Smooth muscle cell (in vitro differentiated cells): ENCODE measurements around the gene OR4P4. TPM values are rescaled to one million over a fixed set of nuclear protein-coding genes. Genes with fewer than 3 reads are reported as not detected.

Experiments
- DNase-seq: peaks from one replicate; lab custom pipeline; 2025; ENCODE audit not compliant: unreplicated experiment; lab: John Stamatoyannopoulos, UW
- H2AFZ ChIP-seq: fragments of 200-600 bp; sonication (generic); 2 replicates; pipeline ENCODE4 v1.6.0; 2016; ENCODE audit warnings: antibody characterized with exemption, low read depth, mild to moderate bottlenecking
- H3F3A ChIP-seq: fragments of 200-600 bp; sonication (generic); 2 replicates; pipeline ENCODE4 v1.6.0; 2017; ENCODE audit warnings: antibody characterized with exemption, low read depth
- H3K27ac ChIP-seq: fragments of 200-600 bp; sonication (generic); 2 replicates; pipeline ENCODE4 v1.5.1; 2016; ENCODE audit warnings: low read depth, mild to moderate bottlenecking
- H3K27me3 ChIP-seq: fragments of 200-600 bp; sonication (generic); 2 replicates; pipeline ENCODE4 v1.6.1; 2016; ENCODE audit warnings: low read depth, mild to moderate bottlenecking
- H3K36me3 ChIP-seq: fragments of 200-600 bp; sonication (generic); 2 replicates; pipeline ENCODE4 v1.5.1; 2016; ENCODE audit warnings: low read depth
- H3K4me1 ChIP-seq: fragments of 200-600 bp; sonication (generic); 2 replicates; pipeline ENCODE4 v1.5.1; 2016; ENCODE audit warnings: low read depth
- H3K4me2 ChIP-seq: fragments of 200-600 bp; sonication (generic); 2 replicates; pipeline ENCODE4 v1.6.0; 2016; ENCODE audit warnings: mild to moderate bottlenecking
- H3K4me3 ChIP-seq: fragments of 200-600 bp; sonication (generic); 2 replicates; pipeline ENCODE4 v1.5.1; 2016; ENCODE audit warnings: mild to moderate bottlenecking
- H3K79me2 ChIP-seq: fragments of 200-600 bp; sonication (generic); 2 replicates; pipeline ENCODE4 v1.6.0; 2016; ENCODE audit warnings: low read depth, mild to moderate bottlenecking
- H3K9ac ChIP-seq: fragments of 200-600 bp; sonication (generic); 2 replicates; pipeline ENCODE4 v1.6.0; 2016; ENCODE audit warnings: low read depth
- H3K9me3 ChIP-seq: fragments of 200-600 bp; sonication (generic); replicated peaks from 2 replicates; pipeline ENCODE4 v1.5.1; 2016; ENCODE audit warnings: low read depth
- H4K20me1 ChIP-seq: fragments of 200-600 bp; sonication (generic); 2 replicates; pipeline ENCODE4 v1.6.0; 2016; ENCODE audit warnings: low read depth
- WGBS: methylation state at CpG from one replicate; pipeline ENCODE4 v1.1.7; 2016; ENCODE audit warnings: low lambda C conversion rate; 5-methylcytosine and 5-hydroxymethylcytosine counted together
- polyA plus RNA-seq: library from polyadenylated mRNA; unstranded; fragments of >200 nt; fragmentation: Nextera tagmentation; extraction: Ambion mirVana; gene quantifications from 2 replicates; pipeline ENCODE4 v1.2.1, GENCODE V29; 2016
- total RNA-seq: library from RNA; depleted of rRNA; stranded (reverse); fragments of >200 nt; gene quantifications from 2 replicates; pipeline ENCODE4 v1.2.3, GENCODE V29; 2014
- TF ChIP-seq, protein P1 (sequence below): fragments of 200-600 bp; sonication (generic); IDR thresholded peaks from 2 replicates; pipeline ENCODE4 v1.5.1; 2017; ENCODE audit warnings: borderline replicate concordance, mild to moderate bottlenecking, antibody characterized with exemption; ENCODE audit not compliant: insufficient read depth, poor library complexity, severe bottlenecking

Gene OR4P4
- total RNA-seq = not detected in 2 replicates
- polyA plus RNA-seq = not detected in 2 replicates

DNA sequence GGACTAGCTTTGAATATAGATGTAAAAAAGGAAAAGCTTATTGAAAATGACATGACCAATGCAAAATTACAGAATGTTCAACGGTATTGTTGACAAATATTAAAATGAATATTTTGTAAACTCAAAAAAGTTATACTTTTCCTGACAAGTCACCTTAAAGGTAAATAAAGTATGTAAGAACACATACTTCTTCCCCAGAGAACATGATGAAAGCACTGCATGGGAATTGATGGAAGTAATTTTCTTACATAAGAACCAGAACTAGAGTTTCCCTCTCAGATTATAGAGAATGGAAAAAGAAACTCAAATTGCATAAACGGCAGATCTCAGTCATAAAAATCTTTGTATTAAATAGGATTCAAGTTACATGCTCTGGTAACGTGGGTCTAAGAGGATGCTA, at the start of gene OR4P4:
OR4P4 (plus strand) TSS at position 301 of the 400 bp plus-strand sequence.
- H3K9me3 ChIP-seq = no peaks in the 10 kb centered on the region
- H3K36me3 ChIP-seq = no peaks in the 10 kb centered on the region
- H3K27me3 ChIP-seq = no peaks in the 10 kb centered on the region
- H3K4me2 ChIP-seq = no peak within 1 kb of the TSS
- H3K9ac ChIP-seq = no peak within 1 kb of the TSS
- no peak within 1 kb of the TSS for H3K4me3 ChIP-seq
- H2AFZ ChIP-seq = no peak within 1 kb of the TSS
- H3F3A ChIP-seq = no peaks in the 10 kb centered on the region
- no peak within 1 kb of the TSS for H3K27ac ChIP-seq
- no peaks in the 10 kb centered on the region for H4K20me1 ChIP-seq
- TF ChIP-seq, protein P1, sequence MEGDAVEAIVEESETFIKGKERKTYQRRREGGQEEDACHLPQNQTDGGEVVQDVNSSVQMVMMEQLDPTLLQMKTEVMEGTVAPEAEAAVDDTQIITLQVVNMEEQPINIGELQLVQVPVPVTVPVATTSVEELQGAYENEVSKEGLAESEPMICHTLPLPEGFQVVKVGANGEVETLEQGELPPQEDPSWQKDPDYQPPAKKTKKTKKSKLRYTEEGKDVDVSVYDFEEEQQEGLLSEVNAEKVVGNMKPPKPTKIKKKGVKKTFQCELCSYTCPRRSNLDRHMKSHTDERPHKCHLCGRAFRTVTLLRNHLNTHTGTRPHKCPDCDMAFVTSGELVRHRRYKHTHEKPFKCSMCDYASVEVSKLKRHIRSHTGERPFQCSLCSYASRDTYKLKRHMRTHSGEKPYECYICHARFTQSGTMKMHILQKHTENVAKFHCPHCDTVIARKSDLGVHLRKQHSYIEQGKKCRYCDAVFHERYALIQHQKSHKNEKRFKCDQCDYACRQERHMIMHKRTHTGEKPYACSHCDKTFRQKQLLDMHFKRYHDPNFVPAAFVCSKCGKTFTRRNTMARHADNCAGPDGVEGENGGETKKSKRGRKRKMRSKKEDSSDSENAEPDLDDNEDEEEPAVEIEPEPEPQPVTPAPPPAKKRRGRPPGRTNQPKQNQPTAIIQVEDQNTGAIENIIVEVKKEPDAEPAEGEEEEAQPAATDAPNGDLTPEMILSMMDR = no peak
- H3K79me2 ChIP-seq = no peaks in the 10 kb centered on the region
- H3K4me1 ChIP-seq = no peaks in the 10 kb centered on the region
- WGBS = 49% methylated on average over 3 of the region's 3 CpGs
- DNase-seq = no peak

DNA sequence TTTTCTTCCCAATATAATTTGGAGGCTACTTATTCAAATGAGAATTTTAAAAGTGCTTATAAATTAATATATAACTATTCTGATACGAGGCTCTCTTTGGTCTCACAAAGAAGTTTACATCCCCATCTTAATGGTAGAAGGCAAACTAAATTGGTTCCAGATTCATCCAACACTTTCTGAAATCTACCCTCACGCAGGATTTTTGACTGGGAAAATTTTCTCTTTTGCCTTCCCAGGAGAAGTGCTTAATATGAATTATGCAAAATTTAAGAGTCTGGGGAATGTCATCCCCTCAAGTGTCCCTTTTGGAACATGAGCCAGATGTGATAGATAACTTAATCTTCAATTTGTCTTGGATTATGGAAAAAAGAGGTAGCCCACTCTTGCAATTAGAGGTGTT, 27.4 kb upstream of the OR4P4 start, which contains the start of gene OR4C11:
OR4C11 (minus strand) TSS at position 101 of the 400 bp plus-strand sequence. CDS start 3,272 bp downstream, outside the sequence.
- H3K4me3 ChIP-seq = no peak within 1 kb of the TSS

GRCh38 chr11:55624531-55624930, 10.4 kb upstream of the OR4P4 start:
- Histone ChIP-seq H3F3A (no peaks in the 10 kb centered on the region), H3K79me2 (no peaks in the 10 kb centered on the region), H3K9me3 (no peaks in the 10 kb centered on the region), H3K27ac (no peak overlapping the region), H3K4me1 (no peaks in the 10 kb centered on the region), H3K36me3 (no peaks in the 10 kb centered on the region), H3K9ac (no peak overlapping the region), H3K27me3 (no peaks in the 10 kb centered on the region), H3K4me2 (no peak overlapping the region), H2AFZ (no peak overlapping the region), H3K4me3 (no peak overlapping the region), H4K20me1 (no peaks in the 10 kb centered on the region)
- no peak for DNase-seq
- TF ChIP-seq, protein P1 = no peak
- WGBS = 84% methylated on average over 1 of the region's 1 CpG

More for the DNA sequence above, 27.4 kb upstream of the OR4P4 start, which contains the start of gene OR4C11:
- Histone ChIP-seq H3K27ac (no peak within 1 kb of the TSS), H4K20me1 (no peaks in the 10 kb centered on the region), H3K9me3 (no peaks in the 10 kb centered on the region), H3K79me2 (no peaks in the 10 kb centered on the region), H3K27me3 (no peaks in the 10 kb centered on the region), H3K9ac (no peak within 1 kb of the TSS), H3K4me1 (no peaks in the 10 kb centered on the region), H3K36me3 (no peaks in the 10 kb centered on the region), H3K4me2 (no peak within 1 kb of the TSS), H3F3A (no peaks in the 10 kb centered on the region), H2AFZ (no peak within 1 kb of the TSS)
- WGBS = 53% methylated on average over 2 of the region's 2 CpGs
- DNase-seq = no peak
- TF ChIP-seq, protein P1 = no peak

- Histone ChIP-seq H3K4me2 (no peak within 1 kb of the TSS), H3K27me3 (no peaks in the 10 kb centered on the region), H3K4me3 (no peak within 1 kb of the TSS), H4K20me1 (no peaks in the 10 kb centered on the region), H3K9ac (no peak within 1 kb of the TSS), H3K9me3 (no peaks in the 10 kb centered on the region), H3K36me3 (no peaks in the 10 kb centered on the region), H2AFZ (no peak within 1 kb of the TSS), H3F3A (no peaks in the 10 kb centered on the region), H3K4me1 (no peaks in the 10 kb centered on the region), H3K27ac (no peak within 1 kb of the TSS), H3K79me2 (no peaks in the 10 kb centered on the region)
- no peak for DNase-seq
- TF ChIP-seq, protein P1 = no peak
- 66% methylated on average over 2 of the region's 2 CpGs for WGBS
Measured at GRCh38 chr11:55648027-55648426, 13.1 kb downstream of the OR4P4 start, which contains the start of gene OR4S2. OR4S2 (plus strand) TSS chr11:55648327; CDS start chr11:55650904, 2,577 bp downstream.
